ENCODE measurements around the gene SOBP.

SOBP gene

GRCh38 chr6:107579456-107580056 is 89.6 kb downstream of the SOBP start:
- DNase-seq (ENCODE audit: low read depth, low spot score): no peak
- no peaks in the 10 kb centered on the region for H3K36me3 ChIP-seq (ENCODE audit: control insufficient read depth, insufficient read depth, low read length)
- H3K27ac ChIP-seq (ENCODE audit: low read length): no peak overlapping the region
- H3K4me3 ChIP-seq (ENCODE audit: low read length): no peak overlapping the region
- H3K4me1 ChIP-seq (ENCODE audit: control insufficient read depth, insufficient read depth, low read length): no peaks in the 10 kb centered on the region
- H3K9me3 ChIP-seq (ENCODE audit: control insufficient read depth, insufficient read depth, low read length): no peaks in the 10 kb centered on the region; the same call in 1 of the 2 replicates
- WGBS (ENCODE audit: insufficient coverage, insufficient read length): no CpG with 5 or more reads among the region's 6 CpGs
- H3K27me3 ChIP-seq (ENCODE audit: control insufficient read depth, insufficient read depth, low read length): no peaks in the 10 kb centered on the region

DNA sequence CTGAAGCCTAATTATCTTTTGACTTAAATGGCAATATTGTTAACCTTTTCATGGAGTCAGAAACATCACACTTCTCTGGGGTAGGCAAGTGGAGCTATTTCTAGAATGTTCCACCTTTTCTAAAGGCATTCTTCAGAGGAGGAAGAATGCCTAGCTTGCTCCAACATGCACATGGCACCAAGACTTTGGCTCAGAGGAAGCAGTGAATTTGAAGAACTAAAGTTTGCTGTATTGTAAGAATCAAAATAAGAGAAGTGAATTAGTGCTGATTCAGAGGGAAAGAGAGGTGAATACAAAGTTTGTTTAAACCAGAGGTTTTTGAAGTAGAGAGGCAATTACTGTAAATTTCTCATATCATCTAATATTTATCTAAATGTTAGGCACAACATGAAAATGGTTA is 92.2 kb downstream of the SOBP start:
- H3K9me3 ChIP-seq (ENCODE audit: control insufficient read depth, insufficient read depth, low read length): no peaks in the 10 kb centered on the region; the same call in 1 of the 2 replicates
- no peak overlapping the region for H3K27ac ChIP-seq (ENCODE audit: low read length)
- no peaks in the 10 kb centered on the region for H3K27me3 ChIP-seq (ENCODE audit: control insufficient read depth, insufficient read depth, low read length)
- H3K4me3 ChIP-seq (ENCODE audit: low read length): no peak overlapping the region
- no peaks in the 10 kb centered on the region; the same call in 1 of the 2 replicates for H3K4me1 ChIP-seq (ENCODE audit: control insufficient read depth, insufficient read depth, low read length)
- H3K36me3 ChIP-seq (ENCODE audit: control insufficient read depth, insufficient read depth, low read length): no peaks in the 10 kb centered on the region
- no peak for DNase-seq (ENCODE audit: low read depth, low spot score)

DNA sequence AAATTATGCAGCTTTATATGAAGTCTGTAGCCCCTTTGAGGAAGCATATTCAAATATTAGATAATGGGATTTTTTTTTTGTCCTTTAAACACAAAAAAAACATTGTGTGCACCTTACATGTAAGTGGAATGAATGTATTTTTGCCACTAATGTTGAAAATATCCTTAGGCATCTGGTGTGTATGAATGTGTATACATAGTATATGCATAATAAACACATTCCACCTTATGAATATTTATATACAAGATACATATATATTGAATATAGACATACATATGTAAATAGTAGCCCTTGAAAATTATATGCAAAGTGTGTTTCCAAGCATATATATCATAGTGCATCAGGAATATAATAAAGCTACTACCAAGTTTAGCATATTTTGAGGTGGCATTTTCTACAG is 94.8 kb downstream of the SOBP start:
- H3K4me1 ChIP-seq (ENCODE audit: control insufficient read depth, insufficient read depth, low read length): no peaks in the 10 kb centered on the region; the same call in 1 of the 2 replicates
- H3K4me3 ChIP-seq (ENCODE audit: low read length): no peak overlapping the region
- H3K36me3 ChIP-seq (ENCODE audit: control insufficient read depth, insufficient read depth, low read length): no peaks in the 10 kb centered on the region
- no peak overlapping the region for H3K27ac ChIP-seq (ENCODE audit: low read length)
- H3K9me3 ChIP-seq (ENCODE audit: control insufficient read depth, insufficient read depth, low read length): no peaks in the 10 kb centered on the region; the same call in 1 of the 2 replicates
- DNase-seq (ENCODE audit: low read depth, low spot score): no peak
- no peaks in the 10 kb centered on the region for H3K27me3 ChIP-seq (ENCODE audit: control insufficient read depth, insufficient read depth, low read length)

GRCh38 chr6:107585815-107586435 is 96.0 kb downstream of the SOBP start:
- WGBS (ENCODE audit: insufficient coverage, insufficient read length): no CpG with 5 or more reads among the region's 5 CpGs

DNA sequence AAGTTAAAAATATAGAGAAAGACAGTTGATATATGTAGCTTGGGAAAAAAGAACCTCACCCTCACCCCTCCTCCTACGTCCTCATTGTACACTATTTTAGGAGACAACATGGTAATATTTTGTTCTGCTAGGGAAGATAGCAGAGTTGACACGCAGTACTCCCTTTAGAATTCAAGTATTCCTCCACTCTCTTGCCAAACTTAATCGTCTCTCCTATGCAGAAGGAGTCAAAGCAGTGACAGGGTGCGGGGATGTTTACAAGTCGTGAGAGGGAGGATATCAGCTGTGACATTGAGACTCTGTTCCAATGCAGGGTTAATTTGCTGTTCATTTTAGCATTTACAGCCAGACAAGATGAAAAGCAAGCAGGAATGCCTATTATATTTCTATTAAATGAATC is 97.5 kb downstream of the SOBP start:
- DNase-seq (ENCODE audit: low read depth, low spot score): no peak
- H3K9me3 ChIP-seq (ENCODE audit: control insufficient read depth, insufficient read depth, low read length): no peaks in the 10 kb centered on the region
- H3K27ac ChIP-seq (ENCODE audit: low read length): no peak overlapping the region
- WGBS (ENCODE audit: insufficient coverage, insufficient read length): no CpG with 5 or more reads among the region's 5 CpGs
- no peaks in the 10 kb centered on the region for H3K27me3 ChIP-seq (ENCODE audit: control insufficient read depth, insufficient read depth, low read length)
- no peaks in the 10 kb centered on the region for H3K36me3 ChIP-seq (ENCODE audit: control insufficient read depth, insufficient read depth, low read length)
- no peaks in the 10 kb centered on the region; the same call in 1 of the 2 replicates for H3K4me1 ChIP-seq (ENCODE audit: control insufficient read depth, insufficient read depth, low read length)
- no peak overlapping the region for H3K4me3 ChIP-seq (ENCODE audit: low read length)

More at GRCh38 chr6:107585815-107586435, 96.0 kb downstream of the SOBP start:
- H3K27ac ChIP-seq (ENCODE audit: low read length): no peak overlapping the region
- no peaks in the 10 kb centered on the region for H3K27me3 ChIP-seq (ENCODE audit: control insufficient read depth, insufficient read depth, low read length)
- H3K4me3 ChIP-seq (ENCODE audit: low read length): no peak overlapping the region
- no peak for DNase-seq (ENCODE audit: low read depth, low spot score)
- no peaks in the 10 kb centered on the region; the same call in 1 of the 2 replicates for H3K4me1 ChIP-seq (ENCODE audit: control insufficient read depth, insufficient read depth, low read length)
- no peaks in the 10 kb centered on the region for H3K36me3 ChIP-seq (ENCODE audit: control insufficient read depth, insufficient read depth, low read length)
- H3K9me3 ChIP-seq (ENCODE audit: control insufficient read depth, insufficient read depth, low read length): no peaks in the 10 kb centered on the region

DNA sequence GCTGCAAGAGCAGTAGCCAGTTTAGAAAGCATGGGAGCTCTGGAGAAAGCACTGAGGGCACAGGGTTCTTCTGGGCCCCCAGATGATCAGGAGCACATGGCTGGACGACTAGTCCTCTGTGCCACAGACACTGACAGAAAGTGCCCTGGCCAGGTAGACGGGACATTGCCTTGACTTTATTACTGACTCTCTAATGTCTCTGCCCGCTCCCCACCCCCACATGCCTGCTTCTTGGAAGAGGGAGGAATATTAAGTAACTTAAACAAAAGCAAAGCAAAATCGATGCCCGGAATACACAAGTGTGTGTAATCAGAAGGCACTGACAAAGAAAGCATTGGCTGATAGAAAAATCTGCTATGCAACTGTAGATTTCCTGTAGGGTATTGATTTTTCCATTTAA is 99.3 kb downstream of the SOBP start:
- DNase-seq (ENCODE audit: low read depth, low spot score): no peak
- Histone ChIP-seq H3K27ac (ENCODE audit: low read length) (no peak overlapping the region), H3K9me3 (ENCODE audit: control insufficient read depth, insufficient read depth, low read length) (no peaks in the 10 kb centered on the region), H3K4me3 (ENCODE audit: low read length) (no peak overlapping the region), H3K4me1 (ENCODE audit: control insufficient read depth, insufficient read depth, low read length) (no peaks in the 10 kb centered on the region; the same call in 1 of the 2 replicates), H3K27me3 (ENCODE audit: control insufficient read depth, insufficient read depth, low read length) (no peaks in the 10 kb centered on the region), H3K36me3 (ENCODE audit: control insufficient read depth, insufficient read depth, low read length) (no peaks in the 10 kb centered on the region)
- WGBS (ENCODE audit: insufficient coverage, insufficient read length): no CpG with 5 or more reads among the region's 5 CpGs

DNA sequence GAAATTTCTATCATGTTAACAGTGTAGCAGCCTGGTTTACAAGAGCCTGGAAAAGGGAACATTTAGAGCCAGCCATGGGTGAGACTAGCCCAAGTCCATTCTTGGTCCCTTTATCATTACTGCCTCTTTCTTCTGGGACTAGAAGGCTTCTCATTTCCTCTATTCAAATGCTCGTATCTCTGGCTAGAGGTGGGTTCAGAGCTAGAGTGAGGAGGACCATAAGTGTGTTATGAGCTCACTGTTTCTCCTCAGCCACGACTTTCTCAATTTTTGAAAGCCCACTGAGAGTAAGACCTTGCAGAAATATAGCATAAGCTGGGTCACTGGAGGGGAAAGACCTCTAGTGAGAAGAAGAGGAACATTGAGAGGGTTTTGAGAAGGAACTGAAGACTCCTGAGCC is 100.0 kb downstream of the SOBP start:
- Histone ChIP-seq H3K36me3 (ENCODE audit: control insufficient read depth, insufficient read depth, low read length) (no peaks in the 10 kb centered on the region), H3K4me1 (ENCODE audit: control insufficient read depth, insufficient read depth, low read length) (no peaks in the 10 kb centered on the region; the same call in 1 of the 2 replicates), H3K9me3 (ENCODE audit: control insufficient read depth, insufficient read depth, low read length) (no peaks in the 10 kb centered on the region), H3K27me3 (ENCODE audit: control insufficient read depth, insufficient read depth, low read length) (no peaks in the 10 kb centered on the region), H3K4me3 (ENCODE audit: low read length) (no peak overlapping the region), H3K27ac (ENCODE audit: low read length) (no peak overlapping the region)
- WGBS (ENCODE audit: insufficient coverage, insufficient read length): no CpG with 5 or more reads among the region's 2 CpGs
- DNase-seq (ENCODE audit: low read depth, low spot score): no peak

DNA sequence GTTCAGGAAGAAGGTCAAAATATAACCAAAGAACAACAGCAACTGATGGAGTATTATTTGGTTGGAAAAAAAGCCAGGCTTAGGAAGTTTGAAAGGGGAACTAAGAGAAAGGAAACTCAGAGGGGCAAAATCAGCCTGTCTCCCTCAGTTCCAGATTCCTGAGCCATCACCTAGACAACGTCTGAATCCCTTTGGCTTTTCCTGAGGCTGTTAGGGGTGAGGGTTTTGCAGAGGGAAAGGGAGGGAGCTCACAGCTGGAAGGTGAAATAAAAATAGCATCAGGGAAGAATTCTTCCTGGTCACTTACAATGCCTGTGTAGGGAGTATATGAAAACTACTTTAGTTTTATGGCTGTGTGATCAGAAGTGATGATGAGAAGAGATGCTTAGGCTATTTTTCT is 100.5 kb downstream of the SOBP start:
- H3K27ac ChIP-seq (ENCODE audit: low read length): no peak overlapping the region
- no peaks in the 10 kb centered on the region for H3K27me3 ChIP-seq (ENCODE audit: control insufficient read depth, insufficient read depth, low read length)
- no peaks in the 10 kb centered on the region for H3K36me3 ChIP-seq (ENCODE audit: control insufficient read depth, insufficient read depth, low read length)
- no peak for DNase-seq (ENCODE audit: low read depth, low spot score)
- WGBS (ENCODE audit: insufficient coverage, insufficient read length): no CpG with 5 or more reads among the region's 1 CpG
- no peaks in the 10 kb centered on the region; the same call in 1 of the 2 replicates for H3K4me1 ChIP-seq (ENCODE audit: control insufficient read depth, insufficient read depth, low read length)
- no peak overlapping the region for H3K4me3 ChIP-seq (ENCODE audit: low read length)
- H3K9me3 ChIP-seq (ENCODE audit: control insufficient read depth, insufficient read depth, low read length): no peaks in the 10 kb centered on the region

DNA sequence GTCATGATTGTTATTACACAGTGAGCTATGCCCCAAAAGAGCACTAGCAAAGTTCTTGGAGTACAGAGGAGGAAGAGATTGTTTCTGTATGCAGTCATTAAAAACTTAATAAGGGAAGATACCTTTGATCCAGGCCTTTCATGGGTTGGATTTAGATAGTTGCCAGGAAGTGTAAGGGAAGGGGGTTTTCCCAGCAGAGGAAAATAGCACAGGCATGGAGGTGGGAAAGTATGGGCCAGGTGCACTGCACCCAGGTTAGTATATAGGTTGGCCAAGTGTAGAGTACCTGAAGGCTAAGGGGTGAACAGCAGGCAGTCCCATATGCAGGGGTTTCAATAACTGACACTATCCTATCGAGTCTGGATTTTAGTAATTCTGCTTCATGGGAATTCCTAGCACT is 101.4 kb downstream of the SOBP start:
- Histone ChIP-seq H3K27ac (ENCODE audit: low read length) (no peak overlapping the region), H3K4me3 (ENCODE audit: low read length) (no peak overlapping the region), H3K9me3 (ENCODE audit: control insufficient read depth, insufficient read depth, low read length) (no peaks in the 10 kb centered on the region), H3K36me3 (ENCODE audit: control insufficient read depth, insufficient read depth, low read length) (no peaks in the 10 kb centered on the region), H3K27me3 (ENCODE audit: control insufficient read depth, insufficient read depth, low read length) (no peaks in the 10 kb centered on the region), H3K4me1 (ENCODE audit: control insufficient read depth, insufficient read depth, low read length) (no peaks in the 10 kb centered on the region)
- DNase-seq (ENCODE audit: low read depth, low spot score): no peak
- WGBS (ENCODE audit: insufficient coverage, insufficient read length): no CpG with 5 or more reads among the region's 1 CpG

- no peaks in the 10 kb centered on the region for H3K27me3 ChIP-seq (ENCODE audit: control insufficient read depth, insufficient read depth, low read length)
- no peaks in the 10 kb centered on the region for H3K36me3 ChIP-seq (ENCODE audit: control insufficient read depth, insufficient read depth, low read length)
- WGBS (ENCODE audit: insufficient coverage, insufficient read length): no CpG with 5 or more reads among the region's 2 CpGs
- no peaks in the 10 kb centered on the region for H3K9me3 ChIP-seq (ENCODE audit: control insufficient read depth, insufficient read depth, low read length)
- H3K4me3 ChIP-seq (ENCODE audit: low read length): no peak overlapping the region
- H3K4me1 ChIP-seq (ENCODE audit: control insufficient read depth, insufficient read depth, low read length): no peaks in the 10 kb centered on the region
- no peak for DNase-seq (ENCODE audit: low read depth, low spot score)
- H3K27ac ChIP-seq (ENCODE audit: low read length): no peak overlapping the region
These were observed 102.9 kb downstream of the SOBP start for GRCh38 chr6:107592806-107593205.

DNA sequence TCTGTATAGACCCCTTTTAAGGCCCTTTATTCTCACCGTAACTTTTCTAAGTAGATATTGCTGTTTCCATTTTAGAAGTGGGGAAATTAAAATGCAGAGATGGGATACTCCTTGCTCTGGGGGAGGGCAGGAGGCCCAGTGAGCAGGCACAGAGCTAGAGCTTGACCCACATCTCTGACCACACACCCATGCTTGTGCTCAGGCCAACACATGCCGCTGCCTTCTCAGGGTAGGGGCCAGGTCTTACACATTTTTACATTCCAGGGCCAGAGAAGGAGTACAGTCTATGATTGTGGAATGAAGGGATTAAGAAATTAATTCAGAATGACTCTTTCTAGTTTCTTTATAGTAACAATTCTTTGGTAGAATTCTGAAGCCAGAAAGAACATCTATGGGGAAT is 104.8 kb downstream of the SOBP start:
- Histone ChIP-seq H3K4me1 (ENCODE audit: control insufficient read depth, insufficient read depth, low read length) (no peaks in the 10 kb centered on the region), H3K27me3 (ENCODE audit: control insufficient read depth, insufficient read depth, low read length) (no peaks in the 10 kb centered on the region), H3K27ac (ENCODE audit: low read length) (no peak overlapping the region), H3K9me3 (ENCODE audit: control insufficient read depth, insufficient read depth, low read length) (no peaks in the 10 kb centered on the region), H3K4me3 (ENCODE audit: low read length) (no peak overlapping the region), H3K36me3 (ENCODE audit: control insufficient read depth, insufficient read depth, low read length) (no peaks in the 10 kb centered on the region)
- WGBS (ENCODE audit: insufficient coverage, insufficient read length): no CpG with 5 or more reads among the region's 2 CpGs
- DNase-seq (ENCODE audit: low read depth, low spot score): no peak

Data from iPS DF 6.9 (cell line).